Psoas muscle (tissue), 8 donors: ENCODE data around the gene NKAIN1. TPM values are rescaled to one million over a fixed set of nuclear protein-coding genes. Genes with fewer than 3 reads are reported as not detected.

Experiments
- ATAC-seq, 4 donors: fragments of 200-7000 bp; cut with Tn5 transposase; one replicate each; pipeline ENCODE4 v1.9.1; 2020; ENCODE audit warnings: moderate library complexity in 3 of 4, mild to moderate bottlenecking in 2 of 4
- DNase-seq, 2 donors: peaks; one replicate each; pipeline ENCODE4 v3.0.0-alpha.2; 2020
- H3K27ac ChIP-seq: fragments of 200-600 bp; one replicate; pipeline ENCODE4 v1.8.0; 2022
- H3K27me3 ChIP-seq, 3 donors: fragments of 200-600 bp in 1 of 3; one replicate each; pipeline versions ENCODE4 v1.6.1 to v1.8.0; 2013 to 2022; ENCODE audit warnings: low read length in 2 of 3, mild to moderate bottlenecking in 2 of 3, moderate library complexity in 1 of 3; ENCODE audit not compliant: insufficient read depth in 3 of 3
- H3K36me3 ChIP-seq, 2 donors: fragments of 200-600 bp in 1 of 2; one replicate each; pipeline versions ENCODE4 v1.6.1 to v1.8.0; 2013 to 2022; ENCODE audit warnings: low read depth in 1 of 2, mild to moderate bottlenecking in 1 of 2, moderate library complexity in 1 of 2; ENCODE audit not compliant: insufficient read depth in 1 of 2
- H3K4me1 ChIP-seq: fragments of 200-600 bp; one replicate; pipeline ENCODE4 v1.8.0; 2022
- H3K4me3 ChIP-seq: fragments of 200-600 bp; one replicate; pipeline ENCODE4 v1.8.0; 2022; ENCODE audit warnings: mild to moderate bottlenecking
- H3K9me3 ChIP-seq: fragments of 200-600 bp; one replicate; pipeline ENCODE4 v1.8.0; 2022
- CTCF ChIP-seq: fragments of 200-600 bp; IDR thresholded peaks from one replicate; pipeline ENCODE4 v1.8.0; 2022; ENCODE audit warnings: antibody characterized with exemption
- whole genome bisulfite sequencing, 3 donors: extraction: QIAGEN DNeasy Blood & Tissue Kit; methylation state at CpG; one replicate each; pipeline versions ENCODE4 v1.1.6 to v1.1.7; 2013; 5-methylcytosine and 5-hydroxymethylcytosine counted together
- intact Hi-C, 2 donors: fragments of 100-400 bp; cut with DNase I; formaldehyde crosslinking; loops; one replicate each; pipeline versions ENCODE4 v1.11.0 to v1.14.2; 2022
- polyA plus RNA-seq, 3 donors: library from polyadenylated mRNA; stranded (reverse); fragments of 200-250 nt; gene quantifications; one replicate each; pipeline ENCODE4 v1.2.3, GENCODE V29; 2013
- total RNA-seq, 4 donors: library from RNA; stranded (reverse); fragmentation: NEBNext Ultra II Directional in 2 of 4; extraction: Animal tissue kit (Norgen Biotek cat#: 25700) in 2 of 4; gene quantifications; one replicate each; pipeline versions ENCODE4 v1.2.1 to v1.2.4, GENCODE V29; 2021 to 2023
- donor health status: healthy with polysubstance abuse.
- donor health status: DM: no; HTN: no; CAD: no; lungs with moderate emphysema.
- donor health status: Bipolar disorder and iron deficiency.
- donor health status: healthy.
- donor health status: DM: yes; HTN: yes; CAD: no.
- donor health status: DM: no; HTN: no; CAD: no.
- donor health status: DM: no; HTN: no; CAD: no.
- donor health status: DM: yes; HTN: yes; CAD: no.

Gene NKAIN1
- total and polyA plus RNA-seq, 7 donors, result 3.3 to 11.9 (median 5.3) TPM

- Histone ChIP-seq H3K27ac (no peak overlapping the region), H3K36me3 (no peaks in the 10 kb centered on the region), H3K4me1 (peaks cover 5% of the 10 kb centered on the region), H3K27me3 (no peaks in the 10 kb centered on the region), H3K9me3 (no peaks in the 10 kb centered on the region), H3K4me3 (no peak overlapping the region)
- DNase-seq, result no peak
- WGBS, 3 donors, result 75 to 81% (median 78%) methylated on average over 8 of the region's 8 CpGs
- ATAC-seq, result no peak
- TF ChIP-seq CTCF, result no peak
- intact Hi-C loops, result loop anchor here (5.0 to 10.0 kb wide), 2 partner anchors 172 to 381 kb away; no protein-coding TSS in a partner anchor
Measured at GRCh38 chr1:31166462-31166861, 73.2 kb downstream of the NKAIN1 start.

- intact Hi-C loops, result loop anchor here in 1 of 2 donors (5.0 to 10.0 kb wide), 2 partner anchors 169 to 383 kb away; no protein-coding TSS in a partner anchor
- WGBS, 3 donors, result 70 to 80% (median 73%) methylated on average over 5 of the region's 5 CpGs
- Histone ChIP-seq H3K36me3 (no peaks in the 10 kb centered on the region), H3K27ac (no peak overlapping the region), H3K9me3 (no peaks in the 10 kb centered on the region), H3K4me1 (peaks cover 5% of the 10 kb centered on the region), H3K27me3 (no peaks in the 10 kb centered on the region), H3K4me3 (no peak overlapping the region)
- ATAC-seq (no peak), DNase-seq (no peak)
- TF ChIP-seq CTCF, result no peak
Measured at GRCh38 chr1:31164291-31164690, 75.4 kb downstream of the NKAIN1 start.

GRCh38 chr1:31163866-31164265 lies 75.8 kb downstream of the NKAIN1 start:
- no peak for DNase-seq
- TF ChIP-seq CTCF, result no peak
- H3K27me3 ChIP-seq, result no peaks in the 10 kb centered on the region
- no peak overlapping the region for H3K27ac ChIP-seq
- no peaks in the 10 kb centered on the region for H3K9me3 ChIP-seq
- H3K4me3 ChIP-seq, result no peak overlapping the region
- peaks cover 5% of the 10 kb centered on the region for H3K4me1 ChIP-seq
- no peak for ATAC-seq
- 78 to 88% (median 86%) methylated on average over 9 of the region's 9 CpGs for WGBS, 3 donors
- intact Hi-C loops, result loop anchor here in 1 of 2 donors (5.0 to 10.0 kb wide), 2 partner anchors 169 to 383 kb away; no protein-coding TSS in a partner anchor
- H3K36me3 ChIP-seq, result no peaks in the 10 kb centered on the region

GRCh38 chr1:31161571-31161970 lies 78.1 kb downstream of the NKAIN1 start:
- 79 to 88% (median 84%) methylated on average over 5 of the region's 5 CpGs for WGBS, 3 donors
- Histone ChIP-seq H3K27me3 (no peaks in the 10 kb centered on the region), H3K4me3 (no peak overlapping the region), H3K27ac (no peak overlapping the region), H3K9me3 (no peaks in the 10 kb centered on the region), H3K36me3 (peaks cover 0 to 8% of the 10 kb centered on the region in 2 donors), H3K4me1 (no peaks in the 10 kb centered on the region)
- no peak for TF ChIP-seq CTCF
- intact Hi-C loops, result loop anchor here in 1 of 2 donors (5.0 to 10.0 kb wide), 2 partner anchors 167 to 386 kb away; no protein-coding TSS in a partner anchor
- DNase-seq, result no peak
- ATAC-seq, result no peak
